HepG2 (cell line): ENCODE data around the gene HS6ST1. TPM values are rescaled to one million over a fixed set of nuclear protein-coding genes. Genes with fewer than 3 reads are reported as not detected.

Experiments
- AGO1 ChIP-seq: fragments of 200-400 bp; formaldehyde crosslinking; IDR thresholded peaks from 2 replicates; pipeline ENCODE4 v1.6.1; 2017; ENCODE audit warnings: mild to moderate bottlenecking, low read depth, low read length, moderate library complexity; ENCODE audit not compliant: poor library complexity, severe bottlenecking
- ATF7-NPFF ChIP-seq: sonication (generic); formaldehyde crosslinking; IDR thresholded peaks from 2 replicates; pipeline ENCODE4 v1.8.1; 2023; ENCODE audit warnings: mild to moderate bottlenecking, low read depth, missing genetic modification reagents, moderate library complexity
- DMTF1 ChIP-seq: sonication (generic); formaldehyde crosslinking; IDR thresholded peaks from 2 replicates; pipeline ENCODE4 v1.4.0; 2020; ENCODE audit warnings: mild to moderate bottlenecking, missing genetic modification reagents
- FOSL2 ChIP-seq: sonication (generic); formaldehyde crosslinking; IDR thresholded peaks from 2 replicates; pipeline ENCODE4 v1.4.0; 2020; ENCODE audit warnings: missing genetic modification reagents
- HMG20B ChIP-seq: conservative IDR thresholded peaks from 2 replicates; pipeline ENCODE4 v1.6.1; 2016; ENCODE audit warnings: missing genetic modification reagents, missing compliant biosample characterization
- KAT7 ChIP-seq: IDR thresholded peaks from 2 replicates; pipeline ENCODE4 v1.6.1; 2018; ENCODE audit warnings: borderline replicate concordance, missing compliant biosample characterization
- KMT2B ChIP-seq: IDR thresholded peaks from 2 replicates; pipeline ENCODE4 v1.6.1; 2016; ENCODE audit warnings: missing genetic modification reagents, missing compliant biosample characterization
- MLXIP ChIP-seq: sonication (generic); formaldehyde crosslinking; IDR thresholded peaks from 2 replicates; pipeline ENCODE4 v1.9.0; 2021; ENCODE audit warnings: missing genetic modification reagents, borderline replicate concordance
- MTA3 ChIP-seq: sonication (generic); formaldehyde crosslinking; IDR thresholded peaks from 2 replicates; pipeline ENCODE4 v1.4.0; 2020; ENCODE audit warnings: missing genetic modification reagents
- PCBP1 ChIP-seq: fragments of 200-400 bp; formaldehyde crosslinking; IDR thresholded peaks from 2 replicates; pipeline ENCODE4 v1.6.1; 2017; ENCODE audit warnings: mild to moderate bottlenecking, low read depth, low read length, borderline replicate concordance
- TBX3 ChIP-seq: fragments of 450-650 bp; IDR thresholded peaks from 2 replicates; pipeline ENCODE4 v1.6.1; 2017; ENCODE audit warnings: antibody characterized with exemption, mild to moderate bottlenecking, inconsistent platforms, borderline replicate concordance
- TRIM24 ChIP-seq: sonication (generic); formaldehyde crosslinking; IDR thresholded peaks from 2 replicates; pipeline ENCODE4 v1.8.0; 2022; ENCODE audit warnings: mild to moderate bottlenecking, missing genetic modification reagents
- ZFP62 ChIP-seq: sonication (generic); formaldehyde crosslinking; IDR thresholded peaks from 2 replicates; pipeline ENCODE4 v1.4.0; 2020; ENCODE audit warnings: missing genetic modification reagents
- ZNF251 ChIP-seq: sonication (generic); formaldehyde crosslinking; IDR thresholded peaks from 2 replicates; pipeline ENCODE4 v1.9.0; 2021; ENCODE audit warnings: mild to moderate bottlenecking, missing genetic modification reagents
- ZNF260 ChIP-seq: sonication (generic); formaldehyde crosslinking; IDR thresholded peaks from 2 replicates; pipeline ENCODE4 v1.4.0; 2020; ENCODE audit warnings: missing genetic modification reagents, low read depth, mild to moderate bottlenecking, borderline replicate concordance
- ZNF30 ChIP-seq: sonication (generic); formaldehyde crosslinking; IDR thresholded peaks from 2 replicates; pipeline ENCODE4 v1.5.0; 2020; ENCODE audit warnings: mild to moderate bottlenecking, missing genetic modification reagents
- ZNF383 ChIP-seq: sonication (generic); formaldehyde crosslinking; IDR thresholded peaks from 2 replicates; pipeline ENCODE4 v1.4.0; 2020; ENCODE audit warnings: missing genetic modification reagents, mild to moderate bottlenecking, borderline replicate concordance
- ZNF629 ChIP-seq: sonication (generic); formaldehyde crosslinking; conservative IDR thresholded peaks from 2 replicates; pipeline ENCODE4 v1.5.0; 2020; ENCODE audit warnings: missing genetic modification reagents
- polyA plus RNA-seq, 8 experiments: library from polyadenylated mRNA; depleted of rRNA in 3 of 8; stranded (reverse) in 7 of 8; unstranded in 1 of 8; fragments of >200 nt; fragmentation: Illumina TruSeq in 4 of 8; extraction: Trizol in 4 of 8; gene quantifications; 2 replicates each; pipeline versions ENCODE4 v1.2.1 to v1.2.3, GENCODE V29; 2011 to 2016; ENCODE audit warnings: low read depth in 4 of 8, missing spikeins in 1 of 8, mixed read lengths in 1 of 8; ENCODE audit not compliant: insufficient read depth in 1 of 8
- total RNA-seq, 5 experiments: library from RNA; depleted of rRNA; stranded (reverse); fragments of >200 nt; fragmentation: Illumina TruSeq; extraction: Trizol; gene quantifications; 2 replicates each; pipeline ENCODE4 v1.2.3, GENCODE V29; 2016; ENCODE audit warnings: low read depth in 1 of 5
- TF ChIP-seq, protein P1 (sequence below): sonication (generic); formaldehyde crosslinking; IDR thresholded peaks from 2 replicates; pipeline ENCODE4 v1.4.0; 2020; ENCODE audit warnings: missing genetic modification reagents, mild to moderate bottlenecking, borderline replicate concordance
- TF ChIP-seq, protein P2 (sequence below): sonication (generic); formaldehyde crosslinking; IDR thresholded peaks from 2 replicates; pipeline ENCODE4 v1.4.0; 2020; ENCODE audit warnings: missing genetic modification reagents

The HS6ST1 gene
- total and polyA plus RNA-seq, 2 of the 13 experiments (the other 11 are each of a cell fraction or from before 2014, with no cell fraction given), result 34.5 to 84.6 TPM

DNA sequence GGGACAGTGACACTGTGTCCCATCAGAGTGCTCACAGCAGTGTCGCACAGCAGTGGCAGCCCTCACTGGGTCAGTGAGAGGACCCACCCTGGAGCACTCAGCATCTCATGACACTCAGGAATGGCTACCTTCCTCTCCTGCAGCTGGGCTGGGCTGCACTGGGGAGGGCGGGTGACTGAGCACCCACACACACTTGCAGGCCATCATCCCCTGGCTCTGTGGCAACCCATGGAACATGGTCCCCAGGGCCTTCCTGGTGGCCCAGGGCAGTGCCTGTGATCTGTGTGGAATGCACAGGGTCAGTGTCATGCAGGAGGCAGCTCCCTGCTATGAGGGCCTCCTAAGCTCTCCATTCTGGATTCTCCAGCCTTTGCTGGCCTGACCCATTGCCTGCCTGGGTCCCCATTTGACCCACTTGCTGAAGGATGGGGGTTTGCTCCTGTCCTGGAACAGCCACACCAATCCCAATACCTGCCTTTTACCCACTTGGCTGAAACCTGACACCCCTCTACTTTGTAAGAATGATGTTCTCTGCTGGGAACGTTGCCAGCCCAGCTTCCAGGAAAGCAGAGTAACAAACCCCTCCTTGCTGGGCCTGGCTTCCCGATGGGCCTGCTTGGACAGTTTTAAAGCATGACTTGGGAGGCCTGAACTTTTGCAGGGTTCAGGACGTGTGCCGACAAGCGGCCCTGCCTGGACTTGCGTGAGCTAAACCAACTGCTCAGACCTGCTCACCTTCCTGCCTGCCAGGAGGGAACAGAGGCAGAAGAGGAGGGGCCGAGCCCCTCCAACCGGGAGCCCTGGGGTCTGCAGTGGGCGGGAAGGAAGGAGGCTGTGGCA is 13.7 kb downstream of the HS6ST1 start (continued):
- TF ChIP-seq TRIM24 (CRISPR knock-in tag) (no peak), DMTF1 (CRISPR knock-in tag) (no peak), ZNF251 (CRISPR knock-in tag) (0 out of 2 replicates have a peak, but pooled peaks have one; percentile 29), PCBP1 (no peak), ATF7-NPFF (CRISPR knock-in tag) (peak; percentile 32; the same call in 1 of the 2 replicates), AGO1 (no peak), MTA3 (CRISPR knock-in tag) (no peak), KAT7 (no peak), MLXIP (CRISPR knock-in tag) (no peak), ZNF383 (CRISPR knock-in tag) (no peak), FOSL2 (peak; percentile 53), ZFP62 (CRISPR knock-in tag) (no peak), ZNF629 (CRISPR knock-in tag) (no peak), TBX3 (no peak), HMG20B (0 out of 2 replicates have a peak, but pooled peaks have one; percentile 33), ZNF30 (CRISPR knock-in tag) (no peak), KMT2B (CRISPR knock-in tag) (no peak), ZNF260 (CRISPR knock-in tag) (no peak)
- TF ChIP-seq, protein P1, sequence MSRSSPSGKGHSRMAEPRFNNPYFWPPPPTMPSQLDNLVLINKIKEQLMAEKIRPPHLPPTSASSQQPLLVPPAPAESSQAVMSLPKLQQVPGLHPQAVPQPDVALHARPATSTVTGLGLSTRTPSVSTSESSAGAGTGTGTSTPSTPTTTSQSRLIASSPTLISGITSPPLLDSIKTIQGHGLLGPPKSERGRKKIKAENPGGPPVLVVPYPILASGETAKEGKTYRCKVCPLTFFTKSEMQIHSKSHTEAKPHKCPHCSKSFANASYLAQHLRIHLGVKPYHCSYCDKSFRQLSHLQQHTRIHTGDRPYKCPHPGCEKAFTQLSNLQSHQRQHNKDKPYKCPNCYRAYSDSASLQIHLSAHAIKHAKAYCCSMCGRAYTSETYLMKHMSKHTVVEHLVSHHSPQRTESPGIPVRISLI (CRISPR knock-in tag), result no peak
- TF ChIP-seq, protein P2, sequence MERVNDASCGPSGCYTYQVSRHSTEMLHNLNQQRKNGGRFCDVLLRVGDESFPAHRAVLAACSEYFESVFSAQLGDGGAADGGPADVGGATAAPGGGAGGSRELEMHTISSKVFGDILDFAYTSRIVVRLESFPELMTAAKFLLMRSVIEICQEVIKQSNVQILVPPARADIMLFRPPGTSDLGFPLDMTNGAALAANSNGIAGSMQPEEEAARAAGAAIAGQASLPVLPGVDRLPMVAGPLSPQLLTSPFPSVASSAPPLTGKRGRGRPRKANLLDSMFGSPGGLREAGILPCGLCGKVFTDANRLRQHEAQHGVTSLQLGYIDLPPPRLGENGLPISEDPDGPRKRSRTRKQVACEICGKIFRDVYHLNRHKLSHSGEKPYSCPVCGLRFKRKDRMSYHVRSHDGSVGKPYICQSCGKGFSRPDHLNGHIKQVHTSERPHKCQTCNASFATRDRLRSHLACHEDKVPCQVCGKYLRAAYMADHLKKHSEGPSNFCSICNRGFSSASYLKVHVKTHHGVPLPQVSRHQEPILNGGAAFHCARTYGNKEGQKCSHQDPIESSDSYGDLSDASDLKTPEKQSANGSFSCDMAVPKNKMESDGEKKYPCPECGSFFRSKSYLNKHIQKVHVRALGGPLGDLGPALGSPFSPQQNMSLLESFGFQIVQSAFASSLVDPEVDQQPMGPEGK (CRISPR knock-in tag), result peak; percentile 53; the same call in 1 of the 2 replicates
